KMS-11 (cell line): ENCODE results near the gene SCRN1.

Source experiments
- H2AFZ ChIP-seq: fragments of 200-600 bp; sonication (generic); 2 replicates; pipeline ENCODE4 v1.6.1; 2016; ENCODE audit warnings: antibody characterized with exemption, mixed run types, low read depth
- H3K27ac ChIP-seq: fragments of 200-600 bp; sonication (generic); 2 replicates; pipeline ENCODE4 v1.6.1; 2016; ENCODE audit warnings: mild to moderate bottlenecking, mixed run types
- H3K27me3 ChIP-seq: fragments of 200-600 bp; sonication (generic); 2 replicates; pipeline ENCODE4 v1.6.1; 2017; ENCODE audit warnings: mild to moderate bottlenecking, low read depth, mixed run types, moderate library complexity; ENCODE audit not compliant: insufficient read depth
- H3K36me3 ChIP-seq: fragments of 200-600 bp; sonication (generic); 2 replicates; pipeline ENCODE4 v1.6.1; 2017; ENCODE audit warnings: mild to moderate bottlenecking, mixed run types; ENCODE audit not compliant: insufficient read depth
- H3K4me1 ChIP-seq: fragments of 200-600 bp; sonication (generic); 2 replicates; pipeline ENCODE4 v1.6.1; 2016; ENCODE audit warnings: mild to moderate bottlenecking, low read depth, mixed run types; ENCODE audit not compliant: poor library complexity, severe bottlenecking
- H3K4me2 ChIP-seq: fragments of 200-600 bp; sonication (generic); 2 replicates; pipeline ENCODE4 v1.7.0; 2016; ENCODE audit warnings: mild to moderate bottlenecking, mixed run types
- H3K4me3 ChIP-seq: fragments of 200-600 bp; sonication (generic); IDR thresholded peaks from 2 replicates; pipeline ENCODE4 v1.6.1; 2017; ENCODE audit warnings: low read depth, low read length, mixed read lengths; ENCODE audit not compliant: insufficient read depth
- H3K79me2 ChIP-seq: fragments of 200-600 bp; sonication (generic); 2 replicates; pipeline ENCODE4 v1.6.1; 2016; ENCODE audit warnings: low read depth, mixed run types; ENCODE audit not compliant: insufficient read depth
- H3K9ac ChIP-seq: fragments of 200-600 bp; sonication (generic); 2 replicates; pipeline ENCODE4 v1.6.1; 2016; ENCODE audit warnings: mild to moderate bottlenecking, mixed run types
- H4K20me1 ChIP-seq: fragments of 200-600 bp; sonication (generic); 2 replicates; pipeline ENCODE4 v1.6.1; 2016; ENCODE audit warnings: mild to moderate bottlenecking, mixed run types; ENCODE audit not compliant: insufficient read depth
- CTCF ChIP-seq: fragments of 200-600 bp; sonication (generic); conservative IDR thresholded peaks from 2 replicates; pipeline ENCODE4 v1.6.1; 2017; ENCODE audit warnings: low read depth, mild to moderate bottlenecking, antibody characterized with exemption, low read length, moderate library complexity, mixed read lengths

The SCRN1 gene

GRCh38 chr7:29980151-29980550 is 9.4 kb downstream of the SCRN1 start:
- no peak overlapping the region for H3K4me3 ChIP-seq
- H3K36me3 ChIP-seq = no peaks in the 10 kb centered on the region
- H4K20me1 ChIP-seq = no peaks in the 10 kb centered on the region
- H3K79me2 ChIP-seq = no peaks in the 10 kb centered on the region
- no peak for TF ChIP-seq CTCF
- H3K4me2 ChIP-seq = no peak overlapping the region
- no peak overlapping the region for H3K9ac ChIP-seq
- H3K4me1 ChIP-seq = no peaks in the 10 kb centered on the region
- no peaks in the 10 kb centered on the region for H3K27me3 ChIP-seq
- H3K27ac ChIP-seq = no peak overlapping the region
- no peak overlapping the region for H2AFZ ChIP-seq

GRCh38 chr7:29977886-29978651 is 11.5 kb downstream of the SCRN1 start:
- H3K27ac ChIP-seq = no peak overlapping the region
- no peak overlapping the region for H3K9ac ChIP-seq
- H3K4me1 ChIP-seq = no peaks in the 10 kb centered on the region
- H3K4me3 ChIP-seq = no peak overlapping the region
- no peaks in the 10 kb centered on the region for H3K27me3 ChIP-seq
- no peak overlapping the region for H2AFZ ChIP-seq
- no peaks in the 10 kb centered on the region for H3K36me3 ChIP-seq
- no peaks in the 10 kb centered on the region for H3K79me2 ChIP-seq
- no peaks in the 10 kb centered on the region for H4K20me1 ChIP-seq
- TF ChIP-seq CTCF = no peak; the same call in 1 of the 2 replicates
- H3K4me2 ChIP-seq = no peak overlapping the region

- no peak overlapping the region for H3K27ac ChIP-seq
- TF ChIP-seq CTCF = no peak
- no peaks in the 10 kb centered on the region for H3K36me3 ChIP-seq
- no peaks in the 10 kb centered on the region for H3K27me3 ChIP-seq
- H3K4me2 ChIP-seq = no peak overlapping the region
- H2AFZ ChIP-seq = no peak overlapping the region
- H3K9ac ChIP-seq = no peak overlapping the region
- no peaks in the 10 kb centered on the region for H3K4me1 ChIP-seq
- no peaks in the 10 kb centered on the region for H4K20me1 ChIP-seq
- no peaks in the 10 kb centered on the region for H3K79me2 ChIP-seq
- H3K4me3 ChIP-seq = no peak overlapping the region
Observed at GRCh38 chr7:29976673-29977415, 12.8 kb downstream of the SCRN1 start.

GRCh38 chr7:29976266-29976665 is 13.3 kb downstream of the SCRN1 start:
- Histone ChIP-seq H3K27ac (no peak overlapping the region), H3K27me3 (no peaks in the 10 kb centered on the region), H3K36me3 (no peaks in the 10 kb centered on the region), H3K4me2 (no peak overlapping the region), H3K79me2 (no peaks in the 10 kb centered on the region), H2AFZ (no peak overlapping the region), H3K9ac (no peak overlapping the region), H3K4me1 (no peaks in the 10 kb centered on the region), H4K20me1 (no peaks in the 10 kb centered on the region), H3K4me3 (no peak overlapping the region)
- no peak for TF ChIP-seq CTCF
